Stimulated activated CD4-positive, alpha-beta T cell treated with anti-CD3 and anti-CD28 coated beads, Interleukin-1b, Interleukin-23, amount 100 ng/mL, for 4 hours (primary cell): Measurements from ENCODE around the gene BRINP3.
"Not testable (repeated sequence)": the region's sequence is repeated elsewhere in the genome, so short reads cannot be mapped to it uniquely, and the experiment has no call there.

Experiments used
- DNase-seq, 2 donors: peaks; one replicate each; pipeline ENCODE4 v3.0.0-alpha.2; 2020; ENCODE audit warnings: low read depth in 2 of 2

BRINP3 gene

DNA sequence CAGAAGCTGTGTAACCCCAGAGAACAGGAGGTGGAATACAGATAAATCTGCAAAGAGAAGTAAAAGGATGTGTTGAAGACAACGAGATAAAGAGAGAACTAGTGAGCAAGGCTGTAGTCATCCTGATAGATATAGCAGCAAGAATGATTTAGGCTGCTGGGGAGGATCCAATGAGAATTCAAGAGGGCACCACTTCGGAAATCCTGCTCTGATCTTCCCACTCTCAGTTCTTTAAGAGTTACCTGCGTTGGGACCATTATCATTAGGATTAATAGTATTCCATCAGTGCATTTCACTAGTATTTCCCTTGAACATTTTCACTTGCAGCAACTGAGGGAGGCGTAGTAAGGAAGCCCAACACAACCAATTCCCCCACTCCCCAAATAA lies at the start of gene BRINP3:
BRINP3 (minus strand) TSS at position 103 of the 387 bp plus-strand sequence.
- DNase-seq = no peak

DNA sequence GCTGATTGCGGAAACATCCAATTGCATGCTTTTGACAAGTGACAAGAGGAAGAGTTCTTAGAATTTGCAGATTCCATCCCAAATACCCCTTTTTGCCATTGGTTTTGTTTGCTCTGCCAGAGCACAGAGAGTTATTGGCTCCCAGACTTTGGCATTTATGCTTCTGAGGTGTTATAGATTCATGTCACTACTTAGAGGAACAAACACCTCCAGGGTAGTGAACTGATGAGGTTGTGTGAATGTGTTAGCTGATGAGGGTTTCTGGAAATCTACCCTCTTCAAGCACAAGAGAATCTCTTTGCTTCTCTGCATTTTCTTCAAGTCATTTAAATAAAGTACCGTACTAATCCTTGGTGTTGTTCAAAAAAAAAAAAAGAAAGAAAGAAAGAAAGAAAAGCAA lies 33.9 kb upstream of the BRINP3 start:
- no peak for DNase-seq

GRCh38 chr1:190507357-190507756 lies 29.7 kb upstream of the BRINP3 start:
- no peak for DNase-seq

DNA sequence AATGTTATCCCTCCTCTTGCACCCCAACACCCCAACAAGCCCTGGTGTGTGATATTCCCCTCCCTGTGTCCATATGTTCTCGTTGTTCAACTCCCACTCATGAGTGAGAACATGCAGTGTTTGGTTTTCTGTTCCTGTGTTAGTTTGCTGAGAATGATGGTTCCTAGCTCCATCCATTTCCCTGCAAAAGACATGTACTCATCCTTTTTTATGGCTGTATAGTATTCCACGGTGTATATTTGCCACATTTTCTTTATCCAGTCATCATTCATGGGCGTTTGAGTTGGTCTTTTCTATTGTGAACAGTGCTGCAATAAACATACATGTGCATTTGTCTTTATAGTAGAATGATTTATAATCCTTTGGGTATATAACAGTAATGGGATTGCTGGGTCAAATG lies 26.9 kb upstream of the BRINP3 start:
- not testable (repeated sequence) for DNase-seq

DNA sequence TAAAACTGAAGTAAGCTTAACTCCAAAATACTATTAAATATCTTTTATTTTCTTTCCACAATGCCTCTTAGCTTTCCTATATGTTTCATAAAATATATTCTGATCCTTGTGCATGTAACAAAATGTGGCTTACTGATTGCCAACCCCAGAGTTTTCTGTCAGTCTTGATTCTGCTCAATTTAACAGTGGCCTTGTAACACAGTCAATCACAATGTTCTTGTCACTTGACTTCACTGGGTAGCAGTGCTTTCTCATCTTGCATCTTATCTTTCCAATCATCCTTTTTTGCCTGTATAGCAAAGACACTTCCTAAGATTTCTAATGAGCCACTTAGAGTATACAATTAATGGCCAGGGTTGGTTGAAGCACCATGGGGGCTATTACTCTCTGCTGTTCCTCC lies 19.9 kb upstream of the BRINP3 start:
- DNase-seq = no peak

DNA sequence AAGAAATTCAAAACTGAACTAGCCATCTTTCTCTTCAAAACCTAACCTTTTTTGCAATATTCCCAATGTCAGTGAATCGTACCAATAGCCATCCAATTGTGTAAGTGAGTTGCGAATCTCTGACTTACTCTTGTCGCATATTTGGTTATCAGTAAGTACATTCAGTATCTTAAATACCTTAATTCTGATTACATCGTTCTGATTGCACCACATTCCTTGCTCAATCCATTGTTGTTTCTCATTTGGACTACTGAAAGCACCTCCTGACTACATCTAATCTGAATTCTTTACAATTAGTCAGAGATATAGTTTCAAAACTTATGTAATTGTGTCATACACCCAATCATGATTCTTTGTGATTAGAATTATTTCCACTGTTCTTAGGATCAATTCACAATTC lies 16.8 kb upstream of the BRINP3 start:
- DNase-seq = no peak

GRCh38 chr1:190491404-190491803 lies 13.7 kb upstream of the BRINP3 start:
- no peak for DNase-seq

DNA sequence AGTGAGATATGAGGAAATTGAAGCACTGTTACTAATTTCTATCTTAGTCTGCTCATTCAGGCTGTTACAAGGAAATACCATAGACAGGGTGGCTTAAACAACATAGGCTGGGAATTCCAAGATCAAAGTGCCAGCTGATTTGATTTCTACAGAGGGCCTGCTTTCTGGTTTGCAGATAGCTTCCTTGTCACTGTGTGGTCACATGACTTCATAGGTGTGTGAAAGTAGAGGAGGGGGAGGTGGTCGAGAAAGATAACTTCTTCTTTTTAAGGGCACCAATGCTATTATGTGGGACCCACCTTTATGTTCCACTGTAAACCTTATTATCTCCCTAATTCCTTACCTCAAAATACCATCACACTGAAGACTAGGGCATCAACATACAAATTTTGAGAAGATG lies 6.4 kb upstream of the BRINP3 start:
- no peak for DNase-seq

DNA sequence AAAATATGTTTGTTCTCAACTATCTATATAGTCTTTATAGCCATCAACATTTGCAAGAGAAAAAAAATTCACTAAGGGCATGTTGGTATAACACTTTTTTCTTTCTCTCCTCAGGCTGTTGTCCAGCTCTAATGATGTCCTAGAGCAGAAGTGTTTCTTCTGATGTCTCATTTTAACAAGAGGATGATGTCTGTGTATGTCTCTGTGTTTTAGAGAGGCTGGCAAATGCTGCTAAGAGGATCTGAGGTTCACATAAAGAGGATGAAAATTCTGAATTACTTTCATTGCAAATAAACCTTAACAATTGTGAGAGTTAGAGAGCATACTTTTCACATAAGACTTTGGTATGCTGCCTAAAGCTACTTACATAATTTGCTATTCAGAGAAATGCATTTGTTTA lies 2.6 kb upstream of the BRINP3 start:
- DNase-seq = no peak

DNA sequence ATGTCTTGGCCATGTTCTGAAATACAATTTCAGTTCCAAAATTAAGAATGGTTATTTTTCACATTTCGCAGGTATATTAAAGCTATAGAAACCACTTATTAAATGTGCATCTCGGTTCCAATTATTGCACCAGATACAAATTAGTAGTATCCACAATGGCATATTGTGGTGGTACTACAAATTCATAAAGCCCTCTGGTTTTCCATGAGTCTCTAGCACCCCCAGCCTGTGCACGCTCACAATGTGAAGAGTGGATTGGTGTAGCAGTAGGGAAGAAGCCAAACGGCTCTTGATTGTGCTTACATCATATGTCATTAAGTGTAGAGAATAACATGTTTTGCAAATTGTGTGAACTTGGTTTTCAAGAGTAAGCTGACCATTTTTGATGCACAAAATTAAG lies 1.9 kb upstream of the BRINP3 start:
- no peak for DNase-seq

DNA sequence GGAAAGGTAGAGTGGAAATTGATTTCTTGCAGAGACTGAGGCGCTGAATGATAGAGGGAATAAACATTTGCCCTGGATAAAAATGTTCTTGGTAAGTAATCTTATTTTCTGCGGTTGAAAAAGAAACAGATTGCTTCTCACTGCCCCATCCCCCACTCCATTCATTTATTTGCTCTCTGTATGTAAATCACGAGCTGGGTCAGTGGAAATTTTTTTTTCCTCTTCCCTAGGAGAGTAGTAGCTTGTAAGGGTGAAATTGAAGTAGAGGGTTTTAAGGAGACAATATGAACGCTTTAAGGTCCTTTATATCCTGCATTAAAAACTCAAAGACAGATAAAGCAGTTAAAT lies 1.4 kb upstream of the BRINP3 start:
- no peak for DNase-seq

DNA sequence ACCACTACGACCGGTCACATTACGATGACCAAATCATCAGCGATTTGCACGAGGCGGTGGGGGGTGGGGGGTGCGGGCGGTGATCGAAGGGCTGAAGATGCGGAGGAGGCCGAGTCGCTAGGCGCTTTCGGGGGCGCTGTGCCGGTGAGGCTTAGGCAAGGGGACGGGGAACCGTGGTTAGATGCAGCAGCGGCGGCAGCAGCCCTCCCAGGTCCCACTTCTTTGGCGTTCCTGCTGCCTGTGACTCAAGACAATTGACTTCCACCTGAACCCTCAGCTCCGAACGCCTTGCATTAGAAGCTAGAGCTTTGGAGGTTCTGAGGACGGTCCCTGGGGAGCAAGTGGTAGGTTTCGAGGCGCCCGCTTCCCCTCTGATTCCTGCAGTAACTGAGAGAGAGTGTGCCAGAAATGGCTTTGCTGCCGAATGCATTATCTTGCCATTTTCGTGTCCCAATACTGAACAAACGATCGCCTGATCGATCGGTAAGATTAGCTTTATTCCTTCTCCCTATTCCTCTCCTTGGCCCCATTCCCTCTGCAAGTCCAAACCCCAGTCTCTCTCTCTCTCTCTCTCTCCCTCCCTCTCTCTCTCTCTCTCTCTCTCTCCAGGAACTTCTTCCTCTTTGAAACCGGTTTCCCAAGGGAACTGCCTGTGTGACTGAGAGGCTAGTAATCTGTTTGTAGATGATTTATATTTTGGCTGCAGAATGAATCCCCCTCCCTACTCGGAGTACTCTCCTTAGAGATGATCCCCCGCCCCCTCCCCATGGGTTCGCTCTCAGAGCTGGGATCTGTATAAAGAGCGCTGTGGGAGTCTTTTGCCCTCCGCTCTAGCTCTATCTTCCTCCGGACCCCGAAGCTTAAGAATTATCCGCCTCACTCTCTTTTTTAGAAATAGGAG lies 735 bp upstream of the BRINP3 start:
- DNase-seq = no peak

GRCh38 chr1:190476806-190477205 lies 858 bp downstream of the BRINP3 start:
- DNase-seq = no peak

GRCh38 chr1:190476321-190476720 lies 1.3 kb downstream of the BRINP3 start:
- no peak for DNase-seq

DNA sequence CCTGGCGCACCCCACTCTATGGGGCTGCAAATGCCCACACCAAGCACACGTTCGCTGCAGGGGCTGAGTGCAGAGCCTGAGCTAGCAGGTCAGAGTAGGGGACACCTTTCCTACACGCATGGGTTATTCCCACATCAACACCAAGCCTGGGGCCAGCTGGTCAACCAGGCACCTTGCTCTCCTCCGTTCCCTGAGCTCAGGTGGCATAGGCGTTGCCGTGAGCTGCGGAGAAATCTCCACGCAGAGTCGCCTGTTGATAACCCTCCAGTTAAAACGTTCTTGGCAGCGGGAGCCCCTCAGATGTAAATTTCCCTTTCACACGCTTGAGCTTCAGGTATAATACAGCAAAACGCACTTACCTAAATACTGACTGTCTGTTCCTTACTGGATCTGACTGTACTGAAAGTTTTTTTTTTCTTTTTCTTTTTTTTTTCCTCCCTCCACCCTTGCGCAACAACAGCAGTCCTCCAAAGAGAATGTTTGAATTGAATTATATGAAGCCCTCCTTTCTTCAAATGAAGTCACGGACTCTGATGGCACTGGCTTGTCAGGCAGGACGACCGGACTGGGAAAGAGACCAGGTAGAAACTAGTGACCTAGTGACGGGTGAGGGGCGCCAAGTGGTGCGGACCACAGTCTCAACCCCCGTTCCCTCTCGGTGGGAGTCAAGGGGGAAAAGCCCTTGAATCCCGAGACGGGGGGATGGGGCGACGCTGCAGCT lies 2.1 kb downstream of the BRINP3 start:
- no peak for DNase-seq

GRCh38 chr1:190474650-190475211 lies 2.9 kb downstream of the BRINP3 start:
- DNase-seq = no peak

GRCh38 chr1:190474010-190474409 lies 3.7 kb downstream of the BRINP3 start:
- no peak for DNase-seq

DNA sequence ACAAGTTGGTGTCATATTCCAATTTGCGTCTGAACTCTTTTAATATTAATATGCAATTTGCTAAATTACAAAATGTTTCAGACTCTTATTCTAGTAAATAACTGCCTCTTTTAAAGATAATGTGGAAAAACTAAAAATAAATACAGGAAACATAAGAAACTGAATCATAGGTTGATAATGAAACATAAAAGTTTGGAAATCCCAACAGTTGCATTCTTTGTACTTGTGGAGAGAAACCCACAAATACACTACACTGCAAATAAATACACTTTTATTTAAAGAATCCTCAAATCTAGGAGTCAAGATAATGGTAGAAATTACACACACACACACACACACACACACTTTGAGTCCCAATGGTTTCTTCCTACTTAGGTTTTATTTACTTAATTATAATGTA lies 5.2 kb downstream of the BRINP3 start:
- DNase-seq = no peak

DNA sequence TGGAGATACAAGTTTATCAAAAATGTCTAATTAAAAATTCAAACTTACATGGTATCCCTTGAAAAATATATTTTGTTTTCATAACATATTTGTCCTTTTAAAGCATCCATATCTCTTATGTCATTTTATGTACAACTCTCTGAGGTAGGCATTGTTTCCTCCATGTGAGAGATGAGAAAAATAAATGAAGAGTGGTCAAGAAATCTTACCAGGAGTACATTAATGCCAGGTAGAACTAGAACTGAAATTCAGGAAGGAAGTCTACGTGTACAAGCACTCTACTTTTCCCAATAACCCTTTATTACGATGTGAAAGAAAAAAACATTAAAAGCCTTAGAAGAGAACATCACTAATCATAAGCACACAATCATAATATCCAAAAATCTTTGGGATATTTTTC lies 5.6 kb downstream of the BRINP3 start:
- no peak for DNase-seq

- DNase-seq = no peak
Measured at GRCh38 chr1:190464690-190465089, 13.0 kb downstream of the BRINP3 start.

DNA sequence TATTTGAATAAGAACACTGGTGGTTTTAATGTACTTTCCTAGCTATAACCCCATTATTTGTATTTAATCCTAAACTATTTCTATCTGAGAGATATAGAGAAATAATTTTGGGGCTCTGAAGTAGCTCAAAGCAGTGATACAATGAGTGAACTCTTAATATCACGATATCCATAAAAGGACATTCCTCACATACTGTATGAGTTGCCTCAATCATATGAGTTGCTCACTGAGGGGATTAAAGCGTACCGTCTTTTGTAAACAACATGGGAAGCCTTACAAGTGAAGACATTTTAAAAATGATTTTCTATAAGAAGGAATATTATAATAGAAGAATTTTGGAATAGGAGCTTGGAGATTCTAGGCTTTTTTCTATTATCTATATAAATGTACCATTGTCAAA lies 21.5 kb downstream of the BRINP3 start:
- DNase-seq = no peak

GRCh38 chr1:190455631-190456030 lies 22.0 kb downstream of the BRINP3 start:
- no peak for DNase-seq

DNA sequence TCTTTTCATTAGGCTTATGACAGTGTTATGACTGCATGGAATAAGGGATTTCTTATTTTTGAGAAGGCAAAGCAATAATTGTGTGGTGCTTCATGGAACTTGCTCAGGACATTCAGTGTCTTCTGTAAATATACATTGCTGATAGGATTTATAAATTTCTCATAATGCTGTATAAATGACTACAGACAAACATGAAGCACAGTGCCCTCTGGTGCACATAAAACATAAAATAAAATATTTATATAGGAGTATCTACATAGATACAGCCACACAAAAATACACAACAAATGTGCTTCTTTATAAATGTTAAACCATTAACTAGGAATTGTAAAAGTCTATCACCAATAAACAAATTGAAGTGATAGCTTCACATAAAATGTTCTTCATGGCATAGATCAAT lies 24.1 kb downstream of the BRINP3 start:
- DNase-seq = no peak
